HG02981 (cell line): ENCODE data around the gene ZNF525.
"Not testable (repeated sequence)": the region's sequence is repeated elsewhere in the genome, so short reads cannot be mapped to it uniquely, and the experiment has no call there.

Source experiments
- ATAC-seq: cut with Tn5 transposase; IDR thresholded peaks from one replicate; pipeline ENCODE4 v1.9.1; 2021; ENCODE audit warnings: mild to moderate bottlenecking, moderate library complexity; ENCODE audit not compliant: unreplicated experiment

ZNF525 gene

GRCh38 chr19:53365134-53365898, at the start of gene ZNF525:
Gene ZNF525, plus strand, starts transcription at chr19:53365705. Its CDS starts 6,577 bp downstream, at chr19:53372282.
- peak; percentile 98 for ATAC-seq

- ATAC-seq: no peak
Measured at GRCh38 chr19:53328967-53329366, 36.5 kb upstream of the ZNF525 start.

GRCh38 chr19:53332484-53332883, 33.0 kb upstream of the ZNF525 start:
- ATAC-seq: no peak

GRCh38 chr19:53333066-53333462, 32.4 kb upstream of the ZNF525 start:
- ATAC-seq: peak; percentile 14

- ATAC-seq: peak; percentile 92
Measured at GRCh38 chr19:53333463-53334449, 31.7 kb upstream of the ZNF525 start, which contains the start of gene ZNF845. Gene ZNF845, plus strand, starts transcription at chr19:53333749. Its CDS starts 7,559 bp downstream, at chr19:53341308.

GRCh38 chr19:53344403-53344802, 21.1 kb upstream of the ZNF525 start:
- not testable (repeated sequence) for ATAC-seq

- no peak for ATAC-seq
Measured at GRCh38 chr19:53355739-53356138, 9.8 kb upstream of the ZNF525 start.

GRCh38 chr19:53357821-53358581, 7.5 kb upstream of the ZNF525 start:
- no peak for ATAC-seq

GRCh38 chr19:53360056-53360455, 5.4 kb upstream of the ZNF525 start:
- ATAC-seq: not testable (repeated sequence)

GRCh38 chr19:53365899-53366493, 491 bp downstream of the ZNF525 start:
- ATAC-seq: peak; percentile 28

- ATAC-seq: no peak
Measured at GRCh38 chr19:53372196-53372595, 6.7 kb downstream of the ZNF525 start.

GRCh38 chr19:53374288-53374687, 8.8 kb downstream of the ZNF525 start:
- ATAC-seq: no peak

GRCh38 chr19:53374743-53375142, 9.2 kb downstream of the ZNF525 start:
- no peak for ATAC-seq

GRCh38 chr19:53381376-53381775, 15.9 kb downstream of the ZNF525 start:
- ATAC-seq: no peak

- no peak for ATAC-seq
Measured at GRCh38 chr19:53388168-53388567, 22.7 kb downstream of the ZNF525 start.

GRCh38 chr19:53388904-53389303, 23.4 kb downstream of the ZNF525 start:
- no peak for ATAC-seq

- no peak for ATAC-seq
Measured at GRCh38 chr19:53389571-53389970, 24.1 kb downstream of the ZNF525 start.

- no peak for ATAC-seq
Measured at GRCh38 chr19:53389978-53390377, 24.5 kb downstream of the ZNF525 start.

- ATAC-seq: no peak
Measured at GRCh38 chr19:53394522-53394973, 29.0 kb downstream of the ZNF525 start.
